A549 (cell line): ENCODE results near the gene CIAPIN1. TPM values are rescaled to one million over a fixed set of nuclear protein-coding genes. Genes with fewer than 3 reads are reported as not detected.
A peak's percentile ranks its signal among the peaks of the same experiment; 100 is the strongest.

Experiments
- ATAC-seq, 2 experiments: fragments of 200-7000 bp in 1 of 2; fragments of >200 bp in 1 of 2; cut with Nextera tagmentation in 1 of 2; cut with Tn5 transposase in 1 of 2; 3 replicates each; pipeline versions ENCODE4 v1.8.0 to v1.9.1; 2018 to 2020; ENCODE audit warnings: mild to moderate bottlenecking in 1 of 2, moderate library complexity in 1 of 2
- CTCF ChIA-PET: fragments of 300-600 bp; sonication (Branson Sonifier 250); formaldehyde crosslinking; extraction: SDS; loops from one replicate; lab custom pipeline; 2021; ENCODE audit warnings: antibody characterized with exemption, inconsistent platforms; lab: Yijun Ruan, JAX
- POLR2A ChIA-PET: fragments of 350-600 bp; formaldehyde crosslinking; extraction: SDS; loops from one replicate; lab custom pipeline; 2021; ENCODE audit warnings: antibody characterized with exemption, inconsistent platforms; lab: Yijun Ruan, JAX
- DNase-seq, 2 experiments: peaks; one replicate each; pipeline versions ENCODE4 v3.0.0 to v3.0.0-alpha.2; 2011 to 2016; ENCODE audit warnings: low read depth in 1 of 2, low spot score in 1 of 2
- FAIRE-seq: peaks from 2 replicates; lab custom pipeline; 2011; peaks lifted over from hg19 to GRCh38; lab: Jason Lieb, UNC
- H3K27ac ChIP-seq, 2 experiments: fragments of >200 bp; sonication (Bioruptor Twin); formaldehyde crosslinking; 3 replicates each; pipeline ENCODE4 v1.5.1; 2016 to 2017
- H3K4me1 ChIP-seq: fragments of >200 bp; sonication (Bioruptor Twin); formaldehyde crosslinking; 3 replicates; pipeline ENCODE4 v1.6.1; 2016
- H3K4me2 ChIP-seq: fragments of >200 bp; sonication (Bioruptor Twin); formaldehyde crosslinking; 3 replicates; pipeline ENCODE4 v1.6.1; 2016
- H3K4me3 ChIP-seq: fragments of >200 bp; sonication (Bioruptor Twin); formaldehyde crosslinking; 3 replicates; pipeline ENCODE4 v1.5.1; 2016
- H3K9me3 ChIP-seq: fragments of >200 bp; sonication (Bioruptor Twin); formaldehyde crosslinking; 3 replicates; pipeline ENCODE4 v1.6.1; 2016
- CBX2 ChIP-seq: fragments of 200-600 bp; sonication (generic); IDR thresholded peaks from 2 replicates; pipeline ENCODE4 v1.6.1; 2016; ENCODE audit warnings: low read depth, mild to moderate bottlenecking, borderline replicate concordance
- CBX8 ChIP-seq: fragments of 200-600 bp; sonication (generic); IDR thresholded peaks from 2 replicates; pipeline ENCODE4 v1.6.1; 2016
- CHD4 ChIP-seq: fragments of 200-600 bp; sonication (generic); IDR thresholded peaks from 2 replicates; pipeline ENCODE4 v1.6.1; 2016; ENCODE audit warnings: antibody characterized with exemption, mild to moderate bottlenecking, borderline replicate concordance
- E2F6 ChIP-seq: IDR thresholded peaks from 2 replicates; pipeline ENCODE4 v1.6.1; 2012; ENCODE audit warnings: low read depth, borderline replicate concordance
- EP300 ChIP-seq, 2 experiments: fragments of >200 bp; sonication (Bioruptor Twin); formaldehyde crosslinking; IDR thresholded peaks; 2 replicates in 1 of 2; 3 replicates in 1 of 2; pipeline ENCODE4 v1.6.1; 2016 to 2017
- ESRRA ChIP-seq: fragments of 150-350 bp; IDR thresholded peaks from 2 replicates; pipeline ENCODE4 v1.6.1; 2014; ENCODE audit warnings: mild to moderate bottlenecking, low read length, borderline replicate concordance
- FOSL2 ChIP-seq, 2 experiments: fragments of 450-650 bp in 1 of 2; fragments of >200 bp in 1 of 2; sonication (Bioruptor Twin) in 1 of 2; formaldehyde crosslinking; IDR thresholded peaks; 2 replicates each; pipeline versions ENCODE4 v1.5.0 to v1.6.1; 2016 to 2020; ENCODE audit warnings: mild to moderate bottlenecking in 1 of 2, moderate library complexity in 1 of 2
- FOXS1 ChIP-seq: fragments of 250-450 bp; sonication (Bioruptor Pico); IDR thresholded peaks from 2 replicates; pipeline ENCODE4 v1.5.0; 2020; ENCODE audit warnings: mild to moderate bottlenecking, moderate library complexity
- HES2 ChIP-seq: fragments of >200 bp; sonication (Bioruptor Twin); formaldehyde crosslinking; IDR thresholded peaks from 2 replicates; pipeline ENCODE4 v1.6.1; 2016
- HOXA7 ChIP-seq: fragments of 250-450 bp; sonication (Bioruptor Pico); IDR thresholded peaks from 2 replicates; pipeline ENCODE4 v1.5.0; 2020; ENCODE audit warnings: mild to moderate bottlenecking, moderate library complexity
- KDM1A ChIP-seq: fragments of 200-600 bp; sonication (generic); IDR thresholded peaks from 2 replicates; pipeline ENCODE4 v1.6.1; 2016; ENCODE audit warnings: low read depth, mild to moderate bottlenecking
- MYC ChIP-seq: IDR thresholded peaks from 2 replicates; pipeline ENCODE4 v1.6.1; 2012; ENCODE audit warnings: mild to moderate bottlenecking, inconsistent platforms, low read length, improper control_type of control experiment, borderline replicate concordance
- NFE2L2 ChIP-seq: fragments of 150-350 bp; conservative IDR thresholded peaks from 2 replicates; pipeline ENCODE4 v1.6.1; 2014; ENCODE audit warnings: low read length
- NPAS2 ChIP-seq: fragments of 250-450 bp; sonication (Bioruptor Pico); IDR thresholded peaks from 2 replicates; pipeline ENCODE4 v1.8.0; 2022; ENCODE audit warnings: mild to moderate bottlenecking, moderate library complexity, borderline replicate concordance
- NR3C1 ChIP-seq: fragments of >200 bp; sonication (Bioruptor Twin); formaldehyde crosslinking; IDR thresholded peaks from 3 replicates; pipeline ENCODE4 v1.6.1; 2017
- PHF8 ChIP-seq: fragments of 200-600 bp; sonication (generic); IDR thresholded peaks from 2 replicates; pipeline ENCODE4 v1.6.1; 2016; ENCODE audit warnings: low read depth, mild to moderate bottlenecking, antibody characterized with exemption, moderate library complexity, borderline replicate concordance
- RARB ChIP-seq: fragments of 250-450 bp; sonication (Bioruptor Pico); IDR thresholded peaks from 2 replicates; pipeline ENCODE4 v1.8.0; 2021; ENCODE audit warnings: mild to moderate bottlenecking, moderate library complexity
- SMC3 ChIP-seq: fragments of >200 bp; sonication (Bioruptor Twin); formaldehyde crosslinking; IDR thresholded peaks from 3 replicates; pipeline ENCODE4 v1.6.1; 2018; ENCODE audit warnings: inconsistent platforms
- TFCP2L1 ChIP-seq: fragments of 250-450 bp; sonication (Bioruptor Pico); IDR thresholded peaks from 2 replicates; pipeline ENCODE4 v1.5.0; 2021; ENCODE audit warnings: mild to moderate bottlenecking
- TP53 ChIP-seq: fragments of 250-450 bp; sonication (Bioruptor Pico); IDR thresholded peaks from 2 replicates; pipeline ENCODE4 v1.5.0; 2021; ENCODE audit warnings: mild to moderate bottlenecking, moderate library complexity
- ZC3H11A ChIP-seq: fragments of 450-650 bp; IDR thresholded peaks from 2 replicates; pipeline ENCODE4 v1.6.1; 2014; ENCODE audit warnings: antibody characterized with exemption, mild to moderate bottlenecking
- ZNF302 ChIP-seq: fragments of 250-450 bp; sonication (Bioruptor Pico); IDR thresholded peaks from 2 replicates; pipeline ENCODE4 v1.9.0; 2021; ENCODE audit warnings: inconsistent platforms, mild to moderate bottlenecking, moderate library complexity
- ZSCAN20 ChIP-seq: fragments of 250-450 bp; sonication (Bioruptor Pico); IDR thresholded peaks from 2 replicates; pipeline ENCODE4 v1.8.0; 2022; ENCODE audit warnings: mild to moderate bottlenecking, moderate library complexity
- WGBS: methylation state at CpG from one replicate; pipeline ENCODE4 v1.1.6; 2017; ENCODE audit errors: missing lambda C conversion rate; 5-methylcytosine and 5-hydroxymethylcytosine counted together
- polyA plus RNA-seq, 4 experiments: library from polyadenylated mRNA; depleted of rRNA in 3 of 4; stranded (reverse); fragments of >200 nt; fragmentation: RNase III in 1 of 4; extraction: RNeasy Plus Mini Kit Qiagen cat#74134 plus additional on column Dnase treatment in 1 of 4; gene quantifications; 2 replicates in 3 of 4; 3 replicates in 1 of 4; pipeline ENCODE4 v1.2.3, GENCODE V29; 2011 to 2017

The CIAPIN1 gene
- polyA plus RNA-seq, 2 of the 4 experiments (the other 2 are of a cell fraction), result 71.5 to 101 TPM

- H3K27ac ChIP-seq, result peak overlapping the region; percentile 96 to 98
- FAIRE-seq (no peak), ATAC-seq (no peak)
- ChIA-PET POLR2A (interaction anchor here (1.3 kb wide), 1 partner anchor 15 kb away, joined by 4 read pairs; the partner anchor contains the start of gene POLR2C), CTCF (interaction anchor here (1.8 to 8.4 kb wide), 4 partner anchors 9 to 59 kb away, joined by 6 to 70 read pairs (median 46); partner anchors contain the start of genes DOK4 and POLR2C)
- H3K9me3 ChIP-seq, result no peaks in the 10 kb centered on the region
- no peak for TF ChIP-seq E2F6
- TF ChIP-seq MYC, result no peak
- TF ChIP-seq RARB (CRISPR knock-in tag), result no peak
- no peak for TF ChIP-seq EP300 (IDR thresholded peaks at IDR 0.05)
- TF ChIP-seq ZNF302 (CRISPR knock-in tag), result no peak
- no peak for TF ChIP-seq KDM1A
- TF ChIP-seq TP53 (CRISPR knock-in tag), result no peak
- no peak for TF ChIP-seq CBX2
- TF ChIP-seq PHF8, result no peak
- no peak for TF ChIP-seq NFE2L2
- no peak for TF ChIP-seq FOXS1 (CRISPR knock-in tag)
- no peak for TF ChIP-seq ESRRA
- TF ChIP-seq ZC3H11A, result no peak
- no peak for TF ChIP-seq ZSCAN20 (CRISPR knock-in tag)
- TF ChIP-seq TFCP2L1 (CRISPR knock-in tag), result no peak
- TF ChIP-seq, all 56 proteins: peak for 0
- Histone ChIP-seq H3K4me1 (peaks cover 91% of the 10 kb centered on the region), H3K4me3 (peak overlapping the region; percentile 48; the same call in 1 of the 3 replicates), H3K4me2 (peak overlapping the region; percentile 93)
- DNase-seq, result no peak
- 61% methylated on average over 6 of the region's 9 CpGs for WGBS
Observed at GRCh38 chr16:57477531-57478202, 30.5 kb upstream of the CIAPIN1 start.

GRCh38 chr16:57476546-57477410, 29.6 kb upstream of the CIAPIN1 start:
- peak overlapping the region; percentile 96 to 98 for H3K27ac ChIP-seq
- peak overlapping the region; percentile 93 for H3K4me2 ChIP-seq
- whole genome bisulfite sequencing, result 100% methylated on average over 3 of the region's 6 CpGs
- CTCF ChIA-PET, result interaction anchor here (0.6 to 8.4 kb wide), 7 partner anchors 10 to 51 kb away, joined by 3 to 70 read pairs (median 4); partner anchors contain the start of genes DOK4 and POLR2C
- peak overlapping the region; percentile 21; the same call in 1 of the 3 replicates for H3K4me3 ChIP-seq
- DNase-seq (no peak), ATAC-seq (no peak), FAIRE-seq (no peak)
- POLR2A ChIA-PET, result interaction anchor here (0.5 to 1.3 kb wide), 2 partner anchors 15 to 35 kb away, joined by 4 to 8 read pairs; partner anchors contain the start of gene POLR2C
- H3K4me1 ChIP-seq, result peaks cover 96% of the 10 kb centered on the region
- no peaks in the 10 kb centered on the region for H3K9me3 ChIP-seq
- TF ChIP-seq FOSL2 (IDR thresholded peaks at IDR 0.05) (no peak), FOSL2 (CRISPR knock-in tag; IDR thresholded peaks at IDR 0.05) (no peak), EP300 (IDR thresholded peaks at IDR 0.05) (no peak), CBX8 (no peak), HOXA7 (no peak), CHD4 (no peak), NR3C1 (no peak), HES2 (no peak), NPAS2 (CRISPR knock-in tag) (no peak), SMC3 (no peak)
